ENCODE results near the gene MAP2K7.

- no peak for TF ChIP-seq POLR2A (IDR thresholded peaks at IDR 0.05)
- TF ChIP-seq EP300 (IDR thresholded peaks at IDR 0.05): no peak
- TF ChIP-seq, protein P1, sequence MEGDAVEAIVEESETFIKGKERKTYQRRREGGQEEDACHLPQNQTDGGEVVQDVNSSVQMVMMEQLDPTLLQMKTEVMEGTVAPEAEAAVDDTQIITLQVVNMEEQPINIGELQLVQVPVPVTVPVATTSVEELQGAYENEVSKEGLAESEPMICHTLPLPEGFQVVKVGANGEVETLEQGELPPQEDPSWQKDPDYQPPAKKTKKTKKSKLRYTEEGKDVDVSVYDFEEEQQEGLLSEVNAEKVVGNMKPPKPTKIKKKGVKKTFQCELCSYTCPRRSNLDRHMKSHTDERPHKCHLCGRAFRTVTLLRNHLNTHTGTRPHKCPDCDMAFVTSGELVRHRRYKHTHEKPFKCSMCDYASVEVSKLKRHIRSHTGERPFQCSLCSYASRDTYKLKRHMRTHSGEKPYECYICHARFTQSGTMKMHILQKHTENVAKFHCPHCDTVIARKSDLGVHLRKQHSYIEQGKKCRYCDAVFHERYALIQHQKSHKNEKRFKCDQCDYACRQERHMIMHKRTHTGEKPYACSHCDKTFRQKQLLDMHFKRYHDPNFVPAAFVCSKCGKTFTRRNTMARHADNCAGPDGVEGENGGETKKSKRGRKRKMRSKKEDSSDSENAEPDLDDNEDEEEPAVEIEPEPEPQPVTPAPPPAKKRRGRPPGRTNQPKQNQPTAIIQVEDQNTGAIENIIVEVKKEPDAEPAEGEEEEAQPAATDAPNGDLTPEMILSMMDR (IDR thresholded peaks at IDR 0.05): no peak
Observed at GRCh38 chr19:7905859-7906258, 2.2 kb downstream of the MAP2K7 start.
